HepG2 (cell line): ENCODE results near the gene TMEM95. TPM values are rescaled to one million over a fixed set of nuclear protein-coding genes. Genes with fewer than 3 reads are reported as not detected.
A peak's percentile ranks its signal among the peaks of the same experiment; 100 is the strongest.
"Not testable (repeated sequence)": the region's sequence is repeated elsewhere in the genome, so short reads cannot be mapped to it uniquely, and the experiment has no call there.

Experiments
- ATAC-seq: fragments of 200-7000 bp; cut with Tn5 transposase; 3 replicates; pipeline ENCODE4 v1.9.1; 2020; ENCODE audit warnings: mild to moderate bottlenecking, moderate library complexity
- BruUV-seq: library from RNA; stranded (reverse); fragments of 400-500 nt; replicated peaks from 2 replicates; lab custom pipeline; 2021; lab: Mats Ljungman, UMichigan
- CTCF ChIA-PET: fragments of 300-600 bp; formaldehyde crosslinking; extraction: SDS; loops from one replicate; lab custom pipeline; 2021; ENCODE audit warnings: low total read pairs, inconsistent platforms, low intra/inter-chr PET ratio; lab: Yijun Ruan, JAX
- POLR2A ChIA-PET: fragments of 350-600 bp; sonication (Branson Sonifier 250); formaldehyde crosslinking; loops from one replicate; lab custom pipeline; 2020; ENCODE audit warnings: antibody characterized with exemption, inconsistent platforms; lab: Yijun Ruan, JAX
- DNase-seq: peaks from one replicate; pipeline ENCODE4 v3.0.0-alpha.2; 2015; ENCODE audit warnings: low spot score
- FAIRE-seq: peaks from 3 replicates; lab custom pipeline; 2011; peaks lifted over from hg19 to GRCh38; lab: Jason Lieb, UNC
- H2AFZ ChIP-seq: one replicate; pipeline ENCODE4 v1.6.1; 2011; ENCODE audit warnings: low read length, inconsistent platforms
- H3K27ac ChIP-seq: fragments of 300-600 bp; 3 replicates; pipeline ENCODE4 v1.8.0; 2011; ENCODE audit warnings: mixed run types, mild to moderate bottlenecking, mixed read lengths, low read length, inconsistent platforms; ENCODE audit not compliant: insufficient read depth; ENCODE audit errors: extremely low read length
- H3K27me3 ChIP-seq, 2 experiments: fragments of 200-600 bp in 1 of 2; 2 replicates in 1 of 2; 3 replicates in 1 of 2; pipeline versions ENCODE4 v1.6.0 to v1.8.0; 2011; ENCODE audit warnings: low read length in 2 of 2, mild to moderate bottlenecking in 2 of 2, moderate library complexity in 2 of 2, inconsistent platforms in 1 of 2; ENCODE audit not compliant: insufficient read depth in 2 of 2, control insufficient read depth in 1 of 2
- H3K36me3 ChIP-seq, 2 experiments: fragments of 200-600 bp in 1 of 2; replicated peaks in 1 of 2; 2 replicates in 1 of 2; 3 replicates in 1 of 2; pipeline versions ENCODE4 v1.5.1 to v1.8.0; 2011; ENCODE audit warnings: low read length in 2 of 2, inconsistent platforms in 1 of 2; ENCODE audit not compliant: insufficient read depth in 2 of 2, control insufficient read depth in 1 of 2
- H3K4me1 ChIP-seq: 2 replicates; pipeline ENCODE4 v1.5.1; 2012; ENCODE audit warnings: low read length, inconsistent platforms; ENCODE audit not compliant: insufficient read depth
- H3K4me2 ChIP-seq: 2 replicates; pipeline ENCODE4 v1.6.0; 2011; ENCODE audit warnings: low read depth, low read length, inconsistent platforms
- H3K4me3 ChIP-seq, 3 experiments: fragments of 200-600 bp in 1 of 3; sonication (generic), shearing (Covaris generic) in 1 of 3; replicated peaks in 1 of 3; 2 replicates each; pipeline ENCODE4 v1.5.1; 2011 to 2016; ENCODE audit warnings: low read length in 3 of 3, inconsistent platforms in 2 of 3, low read depth in 2 of 3, mild to moderate bottlenecking in 2 of 3, control low read depth in 1 of 3, mixed read lengths in 1 of 3; ENCODE audit not compliant: insufficient read depth in 1 of 3
- H3K79me2 ChIP-seq: one replicate; pipeline ENCODE4 v1.6.1; 2011; ENCODE audit warnings: low read length, inconsistent platforms; ENCODE audit not compliant: insufficient read depth
- H3K9ac ChIP-seq: 2 replicates; pipeline ENCODE4 v1.6.0; 2011; ENCODE audit warnings: mild to moderate bottlenecking, low read depth, low read length, inconsistent platforms; ENCODE audit not compliant: insufficient read depth
- H3K9me3 ChIP-seq: 2 replicates; pipeline ENCODE4 v1.5.1; 2012; ENCODE audit warnings: mild to moderate bottlenecking, low read length
- H4K20me1 ChIP-seq: 2 replicates; pipeline ENCODE4 v1.6.0; 2011; ENCODE audit warnings: inconsistent platforms, mild to moderate bottlenecking, low read length, moderate library complexity; ENCODE audit not compliant: insufficient read depth
- FLYWCH1 ChIP-seq: sonication (generic); formaldehyde crosslinking; IDR thresholded peaks from 2 replicates; pipeline ENCODE4 v1.8.1; 2023; ENCODE audit warnings: mild to moderate bottlenecking, missing genetic modification reagents
- HNF4A ChIP-seq: sonication (generic); formaldehyde crosslinking; IDR thresholded peaks from 2 replicates; pipeline ENCODE4 v1.4.0; 2020; ENCODE audit warnings: missing genetic modification reagents
- WGBS: methylation state at CpG from one replicate; pipeline ENCODE4 v1.1.6; 2017; ENCODE audit warnings: low lambda C conversion rate; 5-methylcytosine and 5-hydroxymethylcytosine counted together
- in situ Hi-C: cut with HindIII; loops from 2 replicates; pipeline ENCODE4 v1.10.0; 2017; ENCODE audit warnings: low pct_unique_long_range_greater_than_20kb; ENCODE audit not compliant: extremely low pct_ligation_motif_present
- intact Hi-C: fragments of 100-400 bp; cut with micrococcal nuclease; formaldehyde crosslinking; loops from one replicate; pipeline ENCODE4 v1.10.0; 2022; ENCODE audit not compliant: unreplicated experiment
- polyA plus RNA-seq, 8 experiments: library from polyadenylated mRNA; depleted of rRNA in 3 of 8; stranded (reverse) in 7 of 8; unstranded in 1 of 8; fragments of >200 nt; fragmentation: Illumina TruSeq in 4 of 8; extraction: Trizol in 4 of 8; gene quantifications; 2 replicates each; pipeline versions ENCODE4 v1.2.1 to v1.2.3, GENCODE V29; 2011 to 2016; ENCODE audit warnings: low read depth in 4 of 8, missing spikeins in 1 of 8, mixed read lengths in 1 of 8; ENCODE audit not compliant: insufficient read depth in 1 of 8
- total RNA-seq, 5 experiments: library from RNA; depleted of rRNA; stranded (reverse); fragments of >200 nt; fragmentation: Illumina TruSeq; extraction: Trizol; gene quantifications; 2 replicates each; pipeline ENCODE4 v1.2.3, GENCODE V29; 2016; ENCODE audit warnings: low read depth in 1 of 5

Gene TMEM95
- total and polyA plus RNA-seq, 2 of the 13 experiments (the other 11 are each of a cell fraction or from before 2014, with no cell fraction given) = not detected

DNA sequence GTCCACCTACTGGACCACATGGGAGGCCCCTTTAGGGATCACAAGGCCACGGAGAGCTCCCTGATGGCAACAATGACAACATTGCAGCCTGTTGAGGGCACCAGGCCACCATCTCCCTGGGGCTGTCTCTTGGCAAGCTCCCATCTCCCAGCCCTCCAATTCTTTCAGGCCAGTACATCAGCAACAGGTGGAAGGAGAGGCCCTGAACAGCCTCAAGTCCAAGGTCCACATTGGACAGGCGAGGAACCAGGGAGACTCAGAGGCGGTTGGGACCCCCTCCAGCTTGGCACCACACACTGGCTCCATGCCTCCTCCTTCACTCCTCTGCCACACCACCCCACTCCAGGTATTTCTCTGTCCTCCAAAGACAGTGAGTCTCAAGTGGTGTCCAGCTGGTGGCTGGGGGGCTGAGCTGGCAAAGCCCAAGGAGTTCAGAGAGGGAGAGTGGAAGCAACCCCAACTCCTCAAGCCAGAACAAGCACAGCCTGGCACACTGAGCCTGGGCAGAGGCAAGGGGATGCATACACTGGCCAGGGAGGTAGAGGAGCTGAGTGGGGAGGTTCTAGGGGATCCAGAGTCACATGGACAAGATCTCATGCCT is 19.9 kb upstream of the TMEM95 start:
- in situ Hi-C loops = no loop called here
- DNase-seq (no peak), ATAC-seq (peak; percentile 11; the same call in 2 of the 3 replicates), FAIRE-seq (no peak)
- WGBS = 2% methylated on average over 3 of the region's 3 CpGs
- Histone ChIP-seq H4K20me1 (no peaks in the 10 kb centered on the region), H3K9ac (no peak overlapping the region), H3K79me2 (no peaks in the 10 kb centered on the region), H3K36me3 (no peaks in the 10 kb centered on the region), H2AFZ (no peak overlapping the region), H3K4me1 (peaks cover 24% of the 10 kb centered on the region), H3K4me2 (peak overlapping the region; percentile 54), H3K27ac (no peak overlapping the region), H3K27me3 (peaks cover 0 to 4% of the 10 kb centered on the region in 2 experiments; a peak in 3 of 5 replicates), H3K4me3 (peak overlapping the region in 1 of 3 experiments; percentile 28; a peak in 2 of 6 replicates), H3K9me3 (no peaks in the 10 kb centered on the region)
- no TSS peak for BruUV-seq
- intact Hi-C loops = no loop called here
- CTCF ChIA-PET = no interaction called here
- TF ChIP-seq HNF4A (CRISPR knock-in tag) (peak; percentile 47; the same call in 1 of the 2 replicates), FLYWCH1 (no peak)
- POLR2A ChIA-PET = interaction anchor here (0.7 to 2.7 kb wide), 12 partner anchors 9 to 249 kb away, joined by 3 to 16 read pairs (median 3); partner anchors contain the start of genes ASGR1, MPDU1 and SLC2A4

DNA sequence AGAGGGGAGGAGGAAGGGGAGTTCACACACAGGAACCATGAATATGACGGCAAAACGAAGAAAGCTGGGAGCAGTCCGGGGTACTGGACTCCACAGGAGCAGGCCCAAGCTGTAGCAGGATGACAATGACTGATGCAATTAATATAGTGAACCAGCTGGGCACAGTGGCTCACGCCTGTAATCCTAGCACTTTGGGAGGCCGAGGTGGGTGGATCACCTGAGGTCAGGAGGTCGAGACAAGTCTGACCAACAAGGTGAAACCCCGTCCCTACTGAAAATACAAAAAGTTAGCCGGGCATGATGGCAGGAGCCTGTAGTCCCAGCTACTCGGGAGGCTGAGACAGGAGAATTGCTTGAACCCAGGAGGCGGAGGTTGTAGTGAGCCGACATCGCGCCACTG is 19.2 kb upstream of the TMEM95 start:
- H3K4me3 ChIP-seq, FAIRE-seq, H4K20me1 ChIP-seq, intact Hi-C loops, H3K27ac ChIP-seq, H3K9me3 ChIP-seq, in situ Hi-C loops, H3K79me2 ChIP-seq, H3K36me3 ChIP-seq, BruUV-seq, ATAC-seq, DNase-seq, H2AFZ ChIP-seq, H3K9ac ChIP-seq, H3K27me3 ChIP-seq, CTCF ChIA-PET: not testable (repeated sequence)
- POLR2A ChIA-PET = interaction anchor here (1.2 to 2.7 kb wide), 4 partner anchors 8 to 248 kb away, joined by 3 to 16 read pairs (median 5); partner anchors contain the start of gene MPDU1
- 59% methylated on average over 12 of the region's 13 CpGs for whole genome bisulfite sequencing
- Histone ChIP-seq H3K4me2 (0 out of 2 replicates have a peak overlapping the region, but pooled peaks have one; percentile 54), H3K4me1 (peaks cover 19% of the 10 kb centered on the region)
